Karpas-422 (cell line): ENCODE data around the gene SERF2. TPM values are rescaled to one million over a fixed set of nuclear protein-coding genes. Genes with fewer than 3 reads are reported as not detected.

ENCODE experiments used
- small RNA-seq: library from RNA; depleted of rRNA; stranded (forward); fragments of <200 nt; gene quantifications from one replicate; pipeline ENCODE3, GENCODE V24; 2014
- total RNA-seq: library from RNA; depleted of rRNA; stranded (reverse); fragments of >200 nt; shearing (Covaris generic); gene quantifications from 2 replicates; pipeline ENCODE4 v1.2.3, GENCODE V29; 2014; ENCODE audit warnings: low replicate concordance; rRNA removed

SERF2 gene
- total RNA-seq, 1 experiment from 2014 or later = 882 TPM

Small RNAs within 50 kb of the gene (small RNA-seq; reads per million reads assigned to genes)
- gene MIR1282 = not detected

Other genes starting within 250 kb of the SERF2 start
- gene PPIP5K1, start 202.1 kb upstream of the SERF2 start, total RNA-seq = 31.5 and 33.6 TPM in 2 replicates
- gene CKMT1B, start 198.3 kb upstream of the SERF2 start, total RNA-seq = not detected in 2 replicates
- 0.36 and 1.2 TPM in 2 replicates for gene STRC, start 173.5 kb upstream of the SERF2 start, total RNA-seq
- 5.1 and 6.0 TPM in 2 replicates for gene CATSPER2, start 143.5 kb upstream of the SERF2 start, total RNA-seq
- not detected in 2 replicates for gene CKMT1A, start 98.5 kb upstream of the SERF2 start, total RNA-seq
- gene PDIA3, start 45.9 kb upstream of the SERF2 start, total RNA-seq = 160 and 198 TPM in 2 replicates
- gene ELL3, start 15.4 kb upstream of the SERF2 start, total RNA-seq = 522 and 565 TPM in 2 replicates
- gene SERINC4, start 7.9 kb downstream of the SERF2 start, total RNA-seq = not detected in 2 replicates
- gene HYPK, start 8.3 kb downstream of the SERF2 start, total RNA-seq = 31.1 and 32.5 TPM in 2 replicates
- 19.7 and 23.0 TPM in 2 replicates for gene MFAP1, start 32.4 kb downstream of the SERF2 start, total RNA-seq
- gene WDR76, start 34.7 kb downstream of the SERF2 start, total RNA-seq = 39.9 and 43.8 TPM in 2 replicates